GM19455 (cell line): Measurements from ENCODE around the gene POLD1.

Experiments used
- ATAC-seq: cut with Tn5 transposase; IDR thresholded peaks from one replicate; pipeline ENCODE4 v1.9.1; 2021; ENCODE audit not compliant: unreplicated experiment

Gene POLD1

GRCh38 chr19:50417111-50418081 lies 33.2 kb downstream of the POLD1 start:
- ATAC-seq: no peak

GRCh38 chr19:50418176-50419021 lies 34.3 kb downstream of the POLD1 start, which contains the start of gene SPIB:
TSS of gene SPIB (plus strand) at chr19:50418938. CDS start at chr19:50418963, 25 bp downstream.
- ATAC-seq: no peak

GRCh38 chr19:50419022-50419579 lies 35.0 kb downstream of the POLD1 start:
- no peak for ATAC-seq

GRCh38 chr19:50419580-50420035 lies 35.5 kb downstream of the POLD1 start:
- ATAC-seq: no peak

GRCh38 chr19:50420127-50420526 lies 36.0 kb downstream of the POLD1 start:
- no peak for ATAC-seq

- no peak for ATAC-seq
These were observed 36.7 kb downstream of the POLD1 start for GRCh38 chr19:50420808-50421207.

- ATAC-seq: no peak
These were observed 38.5 kb downstream of the POLD1 start for GRCh38 chr19:50422397-50423278.

GRCh38 chr19:50423279-50424113 lies 39.3 kb downstream of the POLD1 start:
- ATAC-seq: no peak

- ATAC-seq: no peak
These were observed 41.4 kb downstream of the POLD1 start for GRCh38 chr19:50425581-50425980.

- ATAC-seq: no peak
These were observed 43.3 kb downstream of the POLD1 start for GRCh38 chr19:50427318-50427925.

GRCh38 chr19:50427997-50428425 lies 43.9 kb downstream of the POLD1 start:
- ATAC-seq: no peak

- no peak for ATAC-seq
These were observed 44.8 kb downstream of the POLD1 start for GRCh38 chr19:50428772-50429463.

- no peak for ATAC-seq
These were observed 46.8 kb downstream of the POLD1 start for GRCh38 chr19:50430888-50431342.

- peak; percentile 70 for ATAC-seq
These were observed 47.4 kb downstream of the POLD1 start for GRCh38 chr19:50431343-50432220.

GRCh38 chr19:50432221-50433028 lies 48.3 kb downstream of the POLD1 start, which contains the start of gene MYBPC2:
TSS of gene MYBPC2 (plus strand) at chr19:50432892. CDS start at chr19:50432954, 62 bp downstream.
- ATAC-seq: peak; percentile 14
